DND-41 (cell line): Measurements from ENCODE around the gene TTC33.

Experiments used
- EZH2 ChIP-seq: IDR thresholded peaks from 3 replicates; pipeline ENCODE4 v1.6.1; 2012; ENCODE audit warnings: borderline replicate concordance, low read depth, mild to moderate bottlenecking, moderate library complexity, low read length, inconsistent platforms; ENCODE audit not compliant: severe bottlenecking
- TF ChIP-seq, protein P1 (sequence below): IDR thresholded peaks from 2 replicates; pipeline ENCODE4 v1.5.1; 2012; ENCODE audit warnings: borderline replicate concordance, low read length, moderate library complexity, mild to moderate bottlenecking; ENCODE audit not compliant: poor library complexity, severe bottlenecking; ENCODE audit errors: extremely low read depth

DNA sequence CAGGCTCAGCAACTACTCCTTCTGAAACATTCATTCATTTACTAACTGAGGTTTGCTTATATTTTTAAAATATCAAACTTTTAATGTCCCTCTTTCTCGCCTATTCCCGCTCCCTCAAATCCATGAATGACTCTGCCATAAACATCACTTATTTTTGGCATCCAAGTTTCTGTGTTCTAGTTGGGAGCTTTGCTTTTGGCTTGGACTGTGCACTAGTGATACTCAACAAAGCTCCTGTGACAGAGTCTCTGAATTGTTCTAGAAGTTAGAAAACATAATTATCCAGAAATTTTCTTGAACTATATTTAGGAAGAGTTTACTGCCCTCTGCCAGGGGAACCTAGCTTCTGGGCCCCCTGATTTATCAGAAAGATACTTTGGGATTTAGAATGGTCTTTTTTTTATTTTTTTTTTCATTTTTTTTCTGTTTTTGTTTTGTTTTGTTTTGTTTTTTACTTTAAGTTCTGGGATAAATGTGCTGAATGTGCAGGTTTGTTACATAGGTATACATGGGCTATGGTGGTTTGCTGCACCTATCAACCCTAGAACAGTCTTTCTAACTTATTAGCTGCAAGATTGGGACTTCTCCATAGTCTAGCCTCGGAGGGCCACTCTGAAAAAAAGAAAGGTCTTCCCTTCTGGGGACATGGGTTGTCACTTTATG, 140.7 kb downstream of the TTC33 start:
- TF ChIP-seq, protein P1, sequence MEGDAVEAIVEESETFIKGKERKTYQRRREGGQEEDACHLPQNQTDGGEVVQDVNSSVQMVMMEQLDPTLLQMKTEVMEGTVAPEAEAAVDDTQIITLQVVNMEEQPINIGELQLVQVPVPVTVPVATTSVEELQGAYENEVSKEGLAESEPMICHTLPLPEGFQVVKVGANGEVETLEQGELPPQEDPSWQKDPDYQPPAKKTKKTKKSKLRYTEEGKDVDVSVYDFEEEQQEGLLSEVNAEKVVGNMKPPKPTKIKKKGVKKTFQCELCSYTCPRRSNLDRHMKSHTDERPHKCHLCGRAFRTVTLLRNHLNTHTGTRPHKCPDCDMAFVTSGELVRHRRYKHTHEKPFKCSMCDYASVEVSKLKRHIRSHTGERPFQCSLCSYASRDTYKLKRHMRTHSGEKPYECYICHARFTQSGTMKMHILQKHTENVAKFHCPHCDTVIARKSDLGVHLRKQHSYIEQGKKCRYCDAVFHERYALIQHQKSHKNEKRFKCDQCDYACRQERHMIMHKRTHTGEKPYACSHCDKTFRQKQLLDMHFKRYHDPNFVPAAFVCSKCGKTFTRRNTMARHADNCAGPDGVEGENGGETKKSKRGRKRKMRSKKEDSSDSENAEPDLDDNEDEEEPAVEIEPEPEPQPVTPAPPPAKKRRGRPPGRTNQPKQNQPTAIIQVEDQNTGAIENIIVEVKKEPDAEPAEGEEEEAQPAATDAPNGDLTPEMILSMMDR: no peak
- no peak for TF ChIP-seq EZH2
